Activated T-cell treated with anti-CD3 and anti-CD28 coated beads, Interleukin-2, amount 50 U/mL, for 72 hours (primary cell): ENCODE measurements around the gene CYP26B1. TPM values are rescaled to one million over a fixed set of nuclear protein-coding genes. Genes with fewer than 3 reads are reported as not detected.

ENCODE experiments used
- ATAC-seq, 2 donors: fragments of 150-1000 bp; cut with Tn5 transposase; replicated peaks in 1 of 2; 2 replicates each; pipeline ENCODE4 v1.10.0; 2021; ENCODE audit warnings: moderate library complexity in 2 of 2, mild to moderate bottlenecking in 1 of 2
- DNase-seq, 2 donors: peaks; one replicate each; pipeline ENCODE4 v3.0.0; 2021 to 2022; ENCODE audit warnings: mixed read lengths in 1 of 2
- H3K27ac Mint-ChIP-seq: one replicate; pipeline ENCODE4 v1.8.0; 2022; ENCODE audit warnings: mild to moderate bottlenecking, moderate library complexity, mixed read lengths
- H3K27me3 Mint-ChIP-seq: one replicate; pipeline ENCODE4 v1.8.0; 2022; ENCODE audit warnings: low read depth, mixed read lengths
- H3K36me3 Mint-ChIP-seq, 2 donors: one replicate each; pipeline ENCODE4 v1.8.0; 2022; ENCODE audit warnings: mixed read lengths in 2 of 2, mild to moderate bottlenecking in 1 of 2; ENCODE audit not compliant: insufficient read depth in 2 of 2
- H3K4me1 Mint-ChIP-seq: one replicate; pipeline ENCODE4 v1.8.0; 2022; ENCODE audit warnings: low read depth, mixed read lengths
- H3K4me3 Mint-ChIP-seq, 2 donors: one replicate each; pipeline ENCODE4 v1.8.0; 2022; ENCODE audit warnings: mild to moderate bottlenecking in 2 of 2, mixed read lengths in 2 of 2, moderate library complexity in 2 of 2
- H3K9me3 Mint-ChIP-seq, 2 donors: one replicate each; pipeline ENCODE4 v1.8.0; 2022; ENCODE audit warnings: mixed read lengths in 2 of 2
- total RNA-seq, 2 donors: library from RNA; stranded (reverse); gene quantifications; one replicate each; pipeline ENCODE4 v1.2.3, GENCODE V29; 2022

The CYP26B1 gene
- total RNA-seq, 2 donors from 2014 or later = not detected

DNA sequence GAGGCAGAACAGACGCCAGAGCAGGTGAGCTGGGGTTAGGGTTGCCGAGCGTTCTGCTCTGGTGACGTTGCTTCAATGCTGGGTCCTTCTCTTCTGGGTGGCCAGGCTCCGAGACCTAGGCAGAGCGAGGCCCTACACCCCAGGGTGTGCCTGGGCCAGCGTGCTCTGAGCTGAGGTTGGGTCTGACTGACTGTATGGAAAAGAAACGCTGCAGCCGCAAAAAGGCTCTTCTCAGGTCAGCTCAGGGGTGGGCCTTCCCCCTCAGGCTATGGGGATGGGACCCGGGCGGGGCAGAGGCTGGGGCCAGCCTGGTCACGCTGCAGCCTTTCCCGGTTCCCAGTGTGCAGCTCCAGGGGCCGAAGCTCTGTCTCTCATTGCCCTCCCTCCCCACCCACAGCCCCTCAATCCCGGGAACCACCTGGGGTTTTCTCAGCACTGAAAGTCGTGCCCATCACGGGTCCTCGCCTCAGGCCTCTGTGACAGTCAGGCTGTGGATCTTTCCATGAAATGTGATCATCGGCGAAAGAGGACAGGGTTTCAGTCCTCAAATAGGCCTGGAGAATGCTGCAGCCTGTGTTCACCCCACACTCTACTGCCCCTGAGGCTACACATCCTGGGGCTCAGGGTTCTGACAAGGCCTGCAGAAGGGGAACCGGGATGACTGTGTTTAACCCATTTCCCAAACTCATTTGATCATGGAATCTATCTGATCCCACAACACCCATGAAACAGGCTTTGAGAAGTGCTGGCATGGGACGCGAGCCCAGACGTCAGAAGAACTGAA is 19.4 kb downstream of the CYP26B1 start:
- H3K9me3 Mint-ChIP-seq = no peaks in the 10 kb centered on the region
- H3K4me3 Mint-ChIP-seq = no peak overlapping the region
- ATAC-seq = no peak
- H3K4me1 Mint-ChIP-seq = no peaks in the 10 kb centered on the region
- no peaks in the 10 kb centered on the region for H3K36me3 Mint-ChIP-seq
- no peaks in the 10 kb centered on the region for H3K27me3 Mint-ChIP-seq
- DNase-seq = no peak
- no peak overlapping the region for H3K27ac Mint-ChIP-seq

DNA sequence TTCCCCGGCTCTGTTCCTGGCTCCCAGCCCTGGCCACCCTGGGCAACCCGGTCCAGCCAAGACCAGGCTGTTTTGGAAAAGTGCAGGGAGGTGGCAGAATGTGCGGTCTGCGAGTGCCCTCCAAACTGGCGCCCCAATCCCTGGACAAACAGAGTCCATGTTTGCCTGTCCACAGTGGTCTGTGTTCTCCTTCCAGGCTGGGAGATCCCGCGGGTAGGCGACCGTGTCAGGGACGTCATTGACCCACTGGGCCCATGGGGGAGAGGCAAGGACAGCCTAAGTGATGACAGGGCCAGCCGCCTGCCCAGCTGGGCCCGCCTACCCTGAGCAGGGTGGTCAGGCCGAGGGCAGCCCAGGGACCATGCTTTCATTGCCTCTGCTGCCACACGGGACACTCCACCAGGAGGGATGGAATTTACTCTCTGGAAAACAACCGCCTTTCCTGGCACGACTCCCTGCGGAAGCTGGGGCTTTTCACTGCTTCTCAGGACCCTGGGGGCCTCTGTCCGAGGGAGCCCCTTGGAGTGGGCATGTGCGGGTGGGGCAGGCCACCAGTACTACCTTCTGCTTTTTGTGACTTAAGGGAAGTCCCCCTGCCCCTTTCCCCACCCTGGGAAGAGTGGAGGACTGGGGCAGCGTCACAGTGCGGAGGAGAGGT is 20.1 kb downstream of the CYP26B1 start:
- DNase-seq (no peak), ATAC-seq (no peak)
- no peaks in the 10 kb centered on the region for H3K36me3 Mint-ChIP-seq
- H3K4me1 Mint-ChIP-seq = no peaks in the 10 kb centered on the region
- H3K27ac Mint-ChIP-seq = no peak overlapping the region
- no peak overlapping the region for H3K4me3 Mint-ChIP-seq
- H3K9me3 Mint-ChIP-seq = no peaks in the 10 kb centered on the region
- H3K27me3 Mint-ChIP-seq = peaks cover 4% of the 10 kb centered on the region

DNA sequence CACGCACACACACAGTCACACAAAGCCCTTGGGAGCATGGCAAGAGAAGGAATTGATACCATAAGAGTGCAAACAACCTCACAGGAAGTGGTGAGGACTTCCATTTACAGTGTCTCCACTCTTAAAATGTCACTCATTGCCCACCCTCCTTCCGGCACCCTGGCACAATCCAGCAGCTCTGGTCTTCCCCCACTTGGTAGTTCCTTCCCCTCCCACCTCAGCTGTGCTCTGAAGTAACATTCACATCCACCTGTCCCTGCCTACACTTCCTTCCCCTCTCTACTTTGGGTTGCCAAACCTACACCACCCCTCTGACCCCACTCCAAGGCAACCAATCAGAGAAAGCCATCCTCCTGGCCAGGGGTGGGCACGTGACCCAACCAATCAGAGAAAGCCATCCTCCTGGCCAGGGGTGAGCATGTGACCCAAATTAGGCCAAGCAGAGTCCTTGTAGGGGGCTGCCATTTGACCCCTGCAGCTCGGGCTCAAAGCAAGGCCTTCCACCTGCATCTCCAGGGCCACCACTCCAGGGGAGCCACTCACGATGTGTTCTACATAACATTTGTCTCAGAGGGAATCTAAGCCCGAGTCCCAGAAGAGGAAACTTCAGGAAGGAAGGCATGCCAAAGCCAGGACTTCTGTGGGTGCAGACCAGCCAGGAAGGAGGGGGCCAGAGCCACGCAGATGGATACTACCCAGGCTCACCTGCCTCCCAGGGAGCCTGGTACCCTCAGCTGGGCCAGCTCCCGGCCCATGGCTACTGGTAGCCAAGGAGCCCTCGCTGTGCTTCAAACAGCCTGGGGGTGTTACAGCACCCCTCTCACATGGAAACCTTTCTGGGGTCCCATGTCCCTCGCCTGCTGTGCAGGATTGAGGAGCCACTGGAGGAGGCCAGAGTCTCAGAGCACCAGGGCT is 21.2 kb downstream of the CYP26B1 start:
- H3K36me3 Mint-ChIP-seq = no peaks in the 10 kb centered on the region
- H3K27ac Mint-ChIP-seq = no peak overlapping the region
- DNase-seq (no peak), ATAC-seq (no peak)
- no peak overlapping the region for H3K4me3 Mint-ChIP-seq
- H3K27me3 Mint-ChIP-seq = peaks cover 12% of the 10 kb centered on the region
- H3K9me3 Mint-ChIP-seq = no peaks in the 10 kb centered on the region
- no peaks in the 10 kb centered on the region for H3K4me1 Mint-ChIP-seq

DNA sequence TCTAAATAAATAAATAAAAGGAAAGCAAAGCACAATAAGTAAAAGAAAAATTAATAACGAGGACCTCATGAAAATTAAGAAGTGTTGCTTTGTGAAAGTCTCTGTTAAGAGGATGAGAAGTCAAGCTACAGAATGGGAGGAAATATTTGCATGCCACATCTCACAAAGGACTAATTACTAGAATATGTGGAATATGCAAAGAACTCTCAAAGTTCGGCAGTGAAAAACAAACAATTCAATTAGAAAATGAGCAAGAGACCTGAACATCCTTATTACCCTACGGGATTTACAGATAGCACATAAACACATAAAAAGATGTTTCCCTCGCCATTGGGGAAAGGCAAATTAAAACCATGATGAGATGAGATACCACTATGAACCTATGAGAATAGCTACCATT is 23.3 kb downstream of the CYP26B1 start:
- Mint-ChIP-seq H3K27ac (no peak overlapping the region), H3K27me3 (peaks cover 23% of the 10 kb centered on the region), H3K4me3 (no peak overlapping the region), H3K4me1 (no peaks in the 10 kb centered on the region), H3K9me3 (no peaks in the 10 kb centered on the region), H3K36me3 (no peaks in the 10 kb centered on the region)
- no peak for ATAC-seq
- no peak for DNase-seq

DNA sequence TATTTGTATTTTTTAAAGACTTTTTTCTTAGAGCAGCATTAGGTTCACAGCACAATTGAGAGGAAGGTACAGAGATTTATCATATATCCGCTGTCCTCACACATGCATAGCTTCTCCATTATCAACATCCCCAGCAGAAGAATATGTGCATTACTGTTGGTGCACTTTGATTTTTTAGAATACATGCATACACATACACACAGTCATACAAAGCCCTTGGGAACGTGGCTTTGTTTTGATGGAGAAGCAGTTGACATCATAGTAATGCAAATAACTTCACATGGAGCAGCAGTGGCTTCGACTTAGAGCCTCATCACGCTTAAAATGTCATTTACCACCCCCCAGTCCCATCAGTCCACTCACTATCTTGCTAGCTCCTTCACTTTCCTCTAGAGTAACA is 26.5 kb downstream of the CYP26B1 start:
- DNase-seq = no peak
- no peak overlapping the region for H3K4me3 Mint-ChIP-seq
- H3K27ac Mint-ChIP-seq = no peak overlapping the region
- no peak for ATAC-seq
- H3K4me1 Mint-ChIP-seq = no peaks in the 10 kb centered on the region
- no peaks in the 10 kb centered on the region for H3K36me3 Mint-ChIP-seq
- no peaks in the 10 kb centered on the region for H3K9me3 Mint-ChIP-seq
- peaks cover 23% of the 10 kb centered on the region for H3K27me3 Mint-ChIP-seq

DNA sequence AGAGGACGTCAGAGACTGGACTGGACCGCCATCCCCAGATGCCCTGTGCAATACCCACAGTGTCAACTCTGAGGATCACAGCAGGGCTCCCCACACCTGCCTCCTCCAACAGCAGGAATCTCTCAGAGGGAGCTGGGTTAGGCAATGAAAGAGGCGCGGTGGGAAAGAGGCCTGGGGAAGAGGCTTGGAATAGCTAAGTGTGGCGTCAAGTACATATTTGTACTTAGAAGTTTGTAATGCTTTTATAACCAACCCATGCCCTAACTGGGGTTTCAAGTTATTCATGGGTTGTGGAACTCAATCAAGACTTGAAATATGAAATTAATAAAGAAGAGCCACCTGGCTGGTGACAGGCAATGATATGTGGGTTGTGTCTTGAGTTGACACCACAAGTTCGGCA is 28.7 kb downstream of the CYP26B1 start:
- Mint-ChIP-seq H3K36me3 (no peaks in the 10 kb centered on the region), H3K9me3 (no peaks in the 10 kb centered on the region), H3K27me3 (peaks cover 23% of the 10 kb centered on the region), H3K4me3 (no peak overlapping the region), H3K27ac (no peak overlapping the region), H3K4me1 (no peaks in the 10 kb centered on the region)
- ATAC-seq (no peak), DNase-seq (no peak)

DNA sequence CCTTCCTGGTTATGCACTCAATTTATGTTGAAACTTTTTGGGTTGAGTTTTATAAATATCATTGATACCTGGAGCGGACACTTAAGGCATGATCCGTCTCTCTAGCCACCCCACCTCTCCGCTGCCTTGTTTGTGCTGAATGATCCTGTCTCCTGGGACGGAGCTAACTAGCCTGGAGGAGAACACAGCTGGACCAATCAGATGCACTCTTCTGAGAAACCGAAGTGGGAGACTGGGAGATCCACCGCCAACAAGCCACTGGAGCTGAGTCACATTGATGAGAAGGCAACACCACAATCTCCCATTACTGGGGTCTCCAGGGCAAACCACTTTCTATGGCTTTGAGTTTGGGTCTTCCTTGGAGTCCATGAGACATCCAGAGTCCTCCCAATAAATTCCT is 29.3 kb downstream of the CYP26B1 start:
- no peak for DNase-seq
- Mint-ChIP-seq H3K27ac (no peak overlapping the region), H3K9me3 (no peaks in the 10 kb centered on the region), H3K4me3 (no peak overlapping the region), H3K4me1 (no peaks in the 10 kb centered on the region), H3K27me3 (peaks cover 23% of the 10 kb centered on the region), H3K36me3 (no peaks in the 10 kb centered on the region)
- no peak for ATAC-seq

DNA sequence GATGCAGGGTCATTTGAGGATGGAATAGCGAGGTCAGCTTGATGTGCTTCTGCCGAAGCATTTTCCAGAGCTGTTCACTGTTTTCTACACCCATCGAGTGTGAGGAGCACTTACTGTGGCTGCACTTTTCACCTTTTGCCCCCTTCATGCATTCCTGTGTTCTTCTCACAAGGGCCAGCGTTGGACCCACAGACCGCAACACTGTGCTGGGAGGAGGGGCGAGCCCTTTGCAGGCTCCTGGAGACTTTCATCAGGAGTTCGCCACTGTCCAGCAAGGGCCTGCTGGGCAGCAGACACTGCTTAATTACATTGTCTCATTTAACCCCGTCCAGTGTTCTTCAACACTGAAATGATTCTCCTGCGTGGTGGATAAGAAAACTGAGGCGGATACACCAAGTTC is 29.9 kb downstream of the CYP26B1 start:
- peaks cover 20% of the 10 kb centered on the region for H3K27me3 Mint-ChIP-seq
- no peak overlapping the region for H3K27ac Mint-ChIP-seq
- DNase-seq (no peak), ATAC-seq (no peak)
- H3K36me3 Mint-ChIP-seq = no peaks in the 10 kb centered on the region
- no peak overlapping the region for H3K4me3 Mint-ChIP-seq
- no peaks in the 10 kb centered on the region for H3K9me3 Mint-ChIP-seq
- no peaks in the 10 kb centered on the region for H3K4me1 Mint-ChIP-seq

DNA sequence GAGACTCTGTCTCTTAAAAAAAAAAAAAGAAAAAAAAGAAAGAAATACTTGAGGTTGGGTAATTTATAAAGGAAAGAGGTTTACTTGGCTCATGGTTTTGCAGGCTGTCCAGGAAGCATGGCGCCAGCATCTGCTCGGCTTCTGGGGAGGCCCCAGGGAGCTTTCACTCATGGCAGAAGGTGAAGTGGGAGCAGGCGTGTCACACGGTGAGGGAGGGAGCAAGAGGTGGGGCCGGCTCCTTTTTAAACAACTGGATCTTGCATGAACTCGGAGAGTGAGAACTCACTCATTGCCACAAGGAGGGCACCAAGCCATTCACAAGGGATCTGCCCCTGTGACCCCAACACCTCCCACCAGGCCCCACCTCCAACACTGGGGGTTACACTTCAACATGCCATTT is 30.6 kb downstream of the CYP26B1 start:
- H3K9me3 Mint-ChIP-seq = no peaks in the 10 kb centered on the region
- H3K27me3 Mint-ChIP-seq = peaks cover 16% of the 10 kb centered on the region
- H3K27ac Mint-ChIP-seq = no peak overlapping the region
- ATAC-seq = no peak
- H3K4me3 Mint-ChIP-seq = no peak overlapping the region
- no peaks in the 10 kb centered on the region for H3K36me3 Mint-ChIP-seq
- DNase-seq = no peak
- H3K4me1 Mint-ChIP-seq = no peaks in the 10 kb centered on the region

DNA sequence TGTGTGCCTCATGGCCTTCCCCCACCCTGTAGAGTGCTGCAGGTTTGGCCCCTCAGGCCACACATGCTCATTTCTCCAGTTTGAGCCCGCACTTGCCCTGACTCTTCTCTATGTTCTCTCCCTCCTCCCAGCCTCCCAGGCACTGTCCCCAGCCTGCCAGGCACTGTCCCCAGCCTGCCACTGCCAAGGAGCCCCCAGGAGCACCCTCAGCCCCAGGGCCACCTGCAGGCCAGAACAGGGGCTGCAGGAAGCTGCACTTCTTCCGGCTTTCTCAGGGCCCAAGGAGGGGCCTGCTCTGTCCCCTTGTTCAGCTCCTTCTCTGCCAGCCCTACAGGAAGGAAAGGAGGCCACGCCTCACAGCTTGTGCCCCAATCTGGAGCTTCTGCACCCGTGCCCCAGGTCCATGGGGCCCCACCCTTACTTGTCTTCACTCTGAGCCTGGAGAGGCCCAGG is 31.6 kb downstream of the CYP26B1 start:
- Mint-ChIP-seq H3K9me3 (no peaks in the 10 kb centered on the region), H3K4me3 (no peak overlapping the region), H3K27ac (no peak overlapping the region), H3K36me3 (no peaks in the 10 kb centered on the region), H3K4me1 (no peaks in the 10 kb centered on the region), H3K27me3 (peaks cover 7% of the 10 kb centered on the region)
- DNase-seq (no peak), ATAC-seq (peak in 1 of 2 donors; percentile 24)

DNA sequence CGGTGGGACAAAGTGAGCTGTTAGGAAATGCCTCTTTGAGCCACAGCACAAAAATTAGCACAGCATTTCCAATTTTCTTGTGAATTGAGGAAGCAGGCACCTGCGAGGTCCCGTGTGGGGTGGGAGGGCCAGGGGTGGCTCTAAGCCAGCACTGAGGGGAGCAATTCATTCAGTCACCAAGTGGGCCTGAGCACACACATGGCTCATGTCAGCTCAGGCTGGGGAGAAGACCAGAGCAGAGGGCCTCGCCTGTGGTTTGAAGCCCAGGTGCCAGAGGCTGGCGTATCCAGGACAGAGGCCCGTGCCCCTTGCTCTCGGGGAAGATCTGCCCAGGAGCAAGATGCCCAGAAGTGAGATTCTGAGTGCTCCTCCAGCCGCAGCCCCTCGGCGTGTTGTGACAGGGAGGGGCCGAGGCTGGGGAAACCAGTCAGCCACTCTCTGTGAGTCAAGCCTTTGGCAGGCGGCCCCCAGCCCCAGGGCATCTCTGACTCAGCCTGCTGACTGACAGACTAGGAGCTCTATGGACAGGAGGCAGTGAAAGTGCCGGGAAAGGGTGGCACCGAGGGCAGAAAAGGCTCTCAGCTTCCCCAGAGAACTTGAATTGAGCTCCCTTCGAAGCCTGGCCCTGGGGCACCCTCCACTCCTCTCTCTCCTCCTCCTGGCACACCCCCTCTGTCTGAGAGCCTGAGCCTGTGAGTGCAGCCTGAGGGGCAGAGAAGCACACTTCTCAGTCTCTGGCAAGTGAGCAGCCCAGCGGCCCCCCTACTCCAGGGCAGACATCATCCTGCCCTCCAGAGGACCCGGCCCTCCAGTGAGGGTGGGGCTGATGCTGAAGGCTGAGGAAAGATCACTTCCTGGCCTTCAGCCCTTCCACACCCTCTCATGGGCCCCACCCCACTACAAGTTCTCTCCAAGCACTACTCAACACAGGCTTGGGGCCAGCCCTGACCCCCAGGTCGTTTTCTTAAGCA is 32.3 kb downstream of the CYP26B1 start:
- Mint-ChIP-seq H3K27ac (no peak overlapping the region), H3K4me3 (no peak overlapping the region), H3K36me3 (no peaks in the 10 kb centered on the region), H3K4me1 (no peaks in the 10 kb centered on the region), H3K9me3 (no peaks in the 10 kb centered on the region), H3K27me3 (no peaks in the 10 kb centered on the region)
- ATAC-seq (no peak), DNase-seq (no peak)

DNA sequence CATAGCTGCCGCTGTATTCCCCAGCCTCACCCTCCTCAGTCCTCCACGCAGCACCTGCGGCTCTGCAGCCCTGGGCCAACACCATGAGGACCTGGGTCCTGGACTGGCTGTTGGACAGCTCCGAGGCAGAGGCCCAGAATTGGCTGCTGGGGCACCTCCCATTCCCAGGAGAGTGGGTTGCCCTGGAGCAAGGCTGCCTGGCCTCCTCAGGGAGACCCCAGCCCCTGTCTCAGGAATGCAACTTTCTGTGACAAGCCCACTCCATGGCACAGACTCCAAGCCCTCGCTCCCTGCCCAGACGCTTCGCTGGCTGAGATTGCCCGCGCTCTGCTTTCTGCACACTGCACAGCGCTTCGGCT is 33.0 kb downstream of the CYP26B1 start:
- Mint-ChIP-seq H3K4me3 (no peak overlapping the region), H3K4me1 (no peaks in the 10 kb centered on the region), H3K27ac (no peak overlapping the region), H3K36me3 (no peaks in the 10 kb centered on the region), H3K27me3 (no peaks in the 10 kb centered on the region), H3K9me3 (no peaks in the 10 kb centered on the region)
- no peak for DNase-seq
- ATAC-seq = no peak
